ENCODE results near the gene PXN.
A peak's percentile ranks its signal among the peaks of the same experiment; 100 is the strongest.
"Not testable (repeated sequence)": the region's sequence is repeated elsewhere in the genome, so short reads cannot be mapped to it uniquely, and the experiment has no call there.

Gene PXN

GRCh38 chr12:120204171-120204570, 61.4 kb downstream of the PXN start:
- DNase-seq: no peak

- DNase-seq: no peak
Measured at GRCh38 chr12:120200364-120200800, 65.1 kb downstream of the PXN start.

- DNase-seq: no peak
Measured at GRCh38 chr12:120199595-120200306, 65.8 kb downstream of the PXN start.

GRCh38 chr12:120199025-120199424, 66.5 kb downstream of the PXN start:
- no peak for DNase-seq

GRCh38 chr12:120197542-120197887, 68.0 kb downstream of the PXN start:
- no peak for DNase-seq

GRCh38 chr12:120196817-120197541, 68.6 kb downstream of the PXN start:
- not testable (repeated sequence) for DNase-seq

- no peak for DNase-seq
Measured at GRCh38 chr12:120196363-120196762, 69.2 kb downstream of the PXN start.

- peak; percentile 94 for DNase-seq
Measured at GRCh38 chr12:120194534-120195395, 70.8 kb downstream of the PXN start, which contains the start of gene GCN1. GCN1 (minus strand) TSS chr12:120194715; CDS start chr12:120194697, 18 bp downstream.

GRCh38 chr12:120194226-120194533, 71.3 kb downstream of the PXN start:
- no peak for DNase-seq

GRCh38 chr12:120193286-120193685, 72.2 kb downstream of the PXN start:
- DNase-seq: not testable (repeated sequence)

- DNase-seq: no peak
Measured at GRCh38 chr12:120190985-120191480, 74.5 kb downstream of the PXN start.

- no peak for DNase-seq
Measured at GRCh38 chr12:120190386-120190785, 75.1 kb downstream of the PXN start.

GRCh38 chr12:120186654-120187053, 78.9 kb downstream of the PXN start:
- DNase-seq: no peak

- no peak for DNase-seq
Measured at GRCh38 chr12:120183211-120183631, 82.3 kb downstream of the PXN start.

- no peak for DNase-seq
Measured at GRCh38 chr12:120181991-120182631, 83.4 kb downstream of the PXN start.

GRCh38 chr12:120180975-120181374, 84.6 kb downstream of the PXN start:
- DNase-seq: no peak

- DNase-seq: no peak
Measured at GRCh38 chr12:120175537-120175936, 90.0 kb downstream of the PXN start.

GRCh38 chr12:120175062-120175461, 90.5 kb downstream of the PXN start:
- DNase-seq: no peak

- no peak for DNase-seq
Measured at GRCh38 chr12:120172053-120172452, 93.5 kb downstream of the PXN start.

GRCh38 chr12:120170631-120171030, 94.9 kb downstream of the PXN start:
- DNase-seq: no peak

- DNase-seq: no peak
Measured at GRCh38 chr12:120169946-120170345, 95.6 kb downstream of the PXN start.

- no peak for DNase-seq
Measured at GRCh38 chr12:120168337-120168736, 97.2 kb downstream of the PXN start.

All from islet precursor cell (in vitro differentiated cells).